Measurements from ENCODE around the gene SNCA.

GRCh38 chr4:89725268-89725667, 111.7 kb downstream of the SNCA start:
- TF ChIP-seq, protein P1, sequence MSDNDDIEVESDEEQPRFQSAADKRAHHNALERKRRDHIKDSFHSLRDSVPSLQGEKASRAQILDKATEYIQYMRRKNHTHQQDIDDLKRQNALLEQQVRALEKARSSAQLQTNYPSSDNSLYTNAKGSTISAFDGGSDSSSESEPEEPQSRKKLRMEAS (IDR thresholded peaks at IDR 0.05; ENCODE audit: low read depth, low read length): no peak
- TF ChIP-seq CTCF (IDR thresholded peaks at IDR 0.05; ENCODE audit: low read depth, low read length): no peak
- TF ChIP-seq POLR2A (IDR thresholded peaks at IDR 0.05; ENCODE audit: extremely low read depth, insufficient read length): no peak

Measured in NB4 (cell line).